Activated gamma-delta T cell treated with anti-CD3 and anti-CD28 coated beads, Interleukin-2, amount 50 U/mL, for 16 hours (primary cell): Measurements from ENCODE around the gene OSBP2.

Source experiments
- DNase-seq: peaks from one replicate; pipeline ENCODE4 v3.0.0-alpha.2; 2020; ENCODE audit warnings: low read depth

The OSBP2 gene

DNA sequence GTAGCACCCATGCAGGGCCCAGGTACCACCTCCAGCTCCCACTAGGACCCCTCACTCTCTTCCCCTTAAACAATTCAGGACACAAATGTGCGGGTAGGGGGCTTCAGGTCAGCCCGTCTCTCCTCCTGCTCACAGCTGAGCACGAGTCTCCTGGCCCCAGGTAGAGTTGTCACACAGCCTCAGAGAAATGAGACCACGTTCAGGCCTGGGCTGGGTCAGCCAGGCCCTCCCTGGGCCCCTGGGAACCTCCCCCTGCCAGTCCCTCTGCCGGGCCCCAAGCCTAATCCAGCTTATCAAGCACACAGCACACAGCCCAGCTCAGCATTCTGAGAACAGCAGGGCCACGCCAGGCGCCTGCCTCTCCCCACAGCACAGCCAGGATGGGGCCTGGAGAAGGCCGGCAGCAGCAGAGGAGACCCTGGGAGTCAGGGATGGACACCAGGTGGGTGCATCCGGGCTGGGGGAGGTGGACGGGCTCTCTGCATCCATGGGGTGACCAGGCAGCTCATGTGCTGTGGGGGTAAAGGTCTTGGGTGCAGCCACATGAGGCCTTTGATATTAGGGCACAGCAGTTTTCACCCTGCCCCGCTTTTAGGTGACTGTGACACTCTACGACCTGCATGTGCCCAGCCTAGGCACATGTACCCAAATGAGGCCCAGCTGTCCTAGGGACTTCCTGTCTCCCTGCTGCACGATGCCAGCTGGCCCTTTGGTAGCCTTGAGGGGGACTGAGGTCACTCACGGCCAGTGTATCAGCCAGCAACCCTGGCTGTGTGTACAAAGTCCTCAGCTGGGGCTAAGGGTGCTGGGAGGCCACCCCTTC, 186.9 kb downstream of the OSBP2 start:
- no peak for DNase-seq

DNA sequence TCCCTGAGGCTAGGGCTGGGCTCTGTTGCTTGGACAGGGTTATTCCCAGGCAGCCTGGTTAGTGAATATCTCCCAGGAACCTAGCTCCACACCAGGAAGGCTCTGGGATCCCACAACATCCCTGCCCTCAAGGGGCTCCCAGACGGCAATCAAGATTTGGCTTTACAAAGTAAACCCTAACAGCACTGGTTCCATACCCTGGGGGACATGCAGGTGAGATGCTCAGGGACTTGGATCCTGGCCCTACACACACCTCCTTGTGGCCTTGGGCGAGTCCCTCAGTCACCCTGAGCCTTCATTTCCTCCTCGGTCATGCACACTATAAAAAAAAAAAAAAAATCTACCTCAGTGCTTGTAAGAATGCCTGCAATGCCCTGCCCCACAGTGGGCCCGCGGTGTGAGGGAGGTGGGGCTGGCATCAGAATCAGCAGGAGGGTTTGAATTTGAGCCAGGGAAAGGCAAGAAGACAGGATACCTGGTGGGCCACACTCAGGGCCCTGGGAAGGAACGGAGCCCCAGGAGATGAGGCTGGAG, 187.6 kb downstream of the OSBP2 start:
- no peak for DNase-seq

DNA sequence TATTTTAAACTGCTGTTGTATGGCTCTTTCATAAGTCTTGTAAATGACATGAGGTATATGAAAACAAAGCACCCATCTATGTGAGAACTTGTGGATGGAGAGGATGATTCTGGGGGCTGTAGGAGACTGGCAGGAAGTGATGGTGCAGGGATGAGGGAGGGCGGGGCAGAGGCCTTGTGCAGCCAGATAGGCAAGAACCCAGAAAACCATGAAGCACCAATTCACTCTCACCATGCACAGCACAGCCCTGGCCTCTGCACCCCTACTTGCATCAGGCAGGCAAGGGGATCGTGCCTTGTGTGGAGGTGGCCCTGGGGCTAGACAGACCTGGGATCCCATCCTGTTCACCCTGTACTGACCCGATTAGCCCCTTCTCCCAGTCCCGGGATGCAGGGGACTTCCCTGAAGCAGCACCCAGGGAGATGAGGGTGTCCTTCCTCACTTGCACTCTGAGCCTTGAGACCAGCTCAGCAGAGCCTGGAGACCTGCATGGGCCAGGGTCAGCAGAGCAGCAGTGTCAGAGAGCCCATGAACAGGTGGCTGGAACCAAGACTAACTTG, 188.4 kb downstream of the OSBP2 start:
- DNase-seq, result no peak

DNA sequence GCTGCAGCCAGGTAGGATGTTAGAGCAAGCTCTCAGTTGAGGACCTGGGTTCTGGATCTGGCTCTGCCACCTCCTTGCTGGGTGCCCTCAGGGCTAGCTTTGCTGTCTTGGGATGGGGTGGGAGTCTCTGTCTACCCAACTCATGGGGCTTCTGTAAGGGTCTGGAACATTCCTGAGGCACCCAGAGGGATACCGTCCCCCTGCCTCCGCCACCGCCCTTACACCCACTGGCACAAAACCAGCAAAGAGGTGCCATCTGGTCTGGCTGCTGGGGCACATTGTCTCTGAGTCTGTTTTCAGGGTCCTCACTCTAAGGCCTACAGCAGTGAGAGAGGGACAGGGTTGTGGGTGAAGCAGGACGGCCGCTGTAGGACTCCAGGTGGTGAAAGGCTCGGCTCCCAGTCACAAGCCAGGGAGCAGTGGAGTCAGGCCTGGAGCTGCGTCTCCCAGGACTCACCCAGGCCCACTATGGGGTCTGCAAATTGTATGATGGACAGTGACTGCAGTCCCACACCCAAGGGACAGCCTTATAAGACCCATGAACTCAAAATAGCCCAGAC, 189.0 kb downstream of the OSBP2 start:
- no peak for DNase-seq

DNA sequence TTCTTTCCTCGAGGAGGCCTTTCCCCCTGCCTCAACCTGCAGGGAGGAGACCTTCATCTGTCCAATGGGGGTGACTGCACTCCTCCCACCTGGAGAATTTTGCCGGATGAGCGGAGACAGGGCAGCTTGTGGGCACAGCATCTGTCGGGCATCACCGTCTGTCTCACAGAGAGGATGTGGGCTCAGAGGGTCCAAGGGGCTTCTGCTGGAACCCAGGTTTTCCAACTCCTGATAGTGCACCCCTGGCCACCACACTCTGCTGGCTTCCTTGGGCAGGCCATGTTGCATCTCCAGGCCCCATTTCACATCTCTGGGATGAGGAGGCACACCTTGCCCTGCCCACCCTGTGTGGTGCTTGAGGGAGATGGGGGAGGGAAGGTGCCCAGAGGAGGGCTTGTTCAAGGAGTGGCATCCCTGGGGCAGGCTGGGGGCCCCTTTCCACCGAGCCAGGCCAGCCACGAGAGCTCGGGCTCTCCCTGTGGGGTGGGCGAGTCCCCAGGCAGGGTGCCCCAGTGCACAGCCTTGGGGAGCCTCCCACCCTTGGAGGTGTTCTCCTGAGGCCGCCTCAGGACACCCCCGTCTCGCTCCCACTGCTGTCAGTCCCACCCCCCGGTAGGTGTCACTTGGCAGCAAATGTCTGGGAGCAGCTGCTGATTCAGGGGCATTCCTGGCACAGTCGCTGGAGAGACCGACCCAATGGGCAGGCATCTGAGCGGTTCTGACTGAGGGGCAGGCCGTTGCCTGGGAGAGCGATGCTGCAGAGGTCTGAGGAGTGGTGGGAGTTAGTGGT, 189.7 kb downstream of the OSBP2 start:
- no peak for DNase-seq

DNA sequence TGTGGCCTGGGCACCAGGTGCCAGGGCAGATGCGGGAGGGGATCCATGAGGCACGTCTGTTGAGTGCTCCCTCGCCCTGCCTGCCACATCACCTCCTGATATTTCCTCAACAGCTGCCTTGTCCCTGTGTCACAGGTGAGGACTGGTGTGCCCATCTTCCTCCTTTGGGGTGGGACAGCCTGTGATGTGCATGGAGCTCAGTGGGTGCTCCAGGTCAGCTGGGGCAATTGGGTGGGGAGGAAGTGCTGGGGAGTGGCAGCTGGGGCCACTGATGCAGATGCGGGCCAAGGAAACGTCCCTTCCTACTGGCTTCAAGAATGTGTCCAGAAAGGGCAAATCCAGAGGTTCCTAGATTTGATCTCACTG, 190.3 kb downstream of the OSBP2 start:
- no peak for DNase-seq

DNA sequence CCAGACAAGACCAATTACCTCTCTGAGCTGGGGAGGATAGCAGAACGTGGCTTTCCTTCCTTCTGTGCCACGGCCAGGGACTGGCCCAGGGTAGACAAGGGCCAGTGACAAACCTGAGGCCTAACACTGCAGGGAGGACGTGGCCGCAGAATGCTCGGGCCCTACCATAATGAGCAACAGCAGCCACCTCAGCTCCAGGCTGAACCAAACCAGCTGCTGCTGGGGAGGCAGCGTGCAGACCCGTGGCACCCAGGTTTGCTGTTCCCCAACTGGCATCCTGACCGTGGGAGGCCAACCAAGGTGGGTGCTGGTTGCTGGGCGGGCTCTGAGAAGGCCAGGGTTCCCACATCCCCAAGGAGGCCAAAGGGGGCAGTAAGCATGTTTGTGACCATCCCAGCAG, 190.9 kb downstream of the OSBP2 start:
- no peak for DNase-seq

DNA sequence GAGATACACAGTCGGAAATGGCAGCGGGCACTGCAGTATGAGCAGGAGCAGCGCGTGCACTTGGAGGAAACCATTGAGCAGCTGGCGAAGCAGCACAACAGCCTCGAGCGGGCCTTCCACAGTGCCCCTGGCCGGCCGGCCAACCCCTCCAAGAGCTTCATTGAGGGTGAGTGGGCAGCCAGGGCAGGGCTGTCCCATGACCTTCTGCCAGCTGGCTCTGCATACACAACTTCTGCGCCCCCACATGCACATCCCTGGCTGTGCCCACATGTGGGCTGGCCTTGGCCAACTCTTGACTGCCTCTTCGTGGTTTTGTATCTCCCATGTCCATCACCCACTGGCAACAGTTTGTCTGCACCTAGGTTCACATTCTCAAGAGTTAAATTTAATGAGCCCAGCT, 192.8 kb downstream of the OSBP2 start:
- no peak for DNase-seq

DNA sequence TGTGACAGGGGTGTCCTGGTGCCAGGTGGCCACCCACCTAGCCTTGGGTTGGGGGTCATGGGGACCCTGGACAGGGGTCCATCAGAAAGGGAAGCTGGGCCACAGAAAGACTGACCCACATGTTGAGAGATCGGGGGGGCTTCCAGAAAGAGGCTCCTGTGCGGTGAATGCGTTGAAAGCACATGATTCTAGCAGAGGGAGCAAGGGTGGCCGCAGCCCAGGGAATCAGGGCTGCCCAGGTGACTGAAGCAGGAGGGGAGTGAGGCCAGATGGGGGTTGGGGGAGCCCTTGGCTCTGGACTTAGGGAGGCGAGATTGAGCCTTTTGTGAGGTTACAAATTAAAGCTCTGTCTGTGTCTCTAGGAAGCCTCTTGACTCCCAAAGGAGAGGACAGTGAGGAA, 193.2 kb downstream of the OSBP2 start:
- DNase-seq, result no peak

DNA sequence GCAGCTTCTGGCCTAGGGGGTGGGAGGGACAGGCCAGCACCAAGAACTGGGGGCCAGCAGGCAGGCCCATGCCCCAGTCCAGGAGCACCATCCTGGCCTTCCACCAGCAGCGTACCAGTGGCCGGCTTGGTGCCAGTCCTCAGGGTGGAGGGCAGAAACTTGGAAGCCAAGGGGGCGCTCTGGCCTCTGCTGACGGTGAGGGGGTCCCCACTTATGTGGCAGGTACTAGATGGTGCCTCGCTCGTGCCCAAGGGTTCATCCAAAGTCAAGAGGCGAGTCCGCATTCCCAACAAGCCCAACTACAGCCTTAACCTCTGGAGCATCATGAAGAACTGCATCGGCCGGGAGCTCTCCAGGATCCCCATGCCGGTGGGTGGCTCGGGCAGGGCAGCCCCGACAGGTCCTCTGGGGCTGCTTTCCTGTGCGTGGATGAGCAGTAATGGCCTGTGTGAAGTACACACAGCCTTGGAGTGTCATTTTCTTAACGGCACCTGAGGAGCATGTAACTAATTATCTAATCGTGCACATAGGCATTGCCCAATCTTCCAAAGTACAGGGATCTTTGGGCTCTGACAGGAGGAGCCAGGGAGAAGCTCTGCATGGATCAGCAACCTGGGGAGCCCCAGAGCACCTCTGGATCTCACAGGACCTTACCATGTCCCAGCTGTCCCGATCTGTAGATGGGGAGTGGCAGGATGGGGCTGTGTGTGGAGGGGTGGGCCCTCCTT, 194.8 kb downstream of the OSBP2 start:
- no peak for DNase-seq

DNA sequence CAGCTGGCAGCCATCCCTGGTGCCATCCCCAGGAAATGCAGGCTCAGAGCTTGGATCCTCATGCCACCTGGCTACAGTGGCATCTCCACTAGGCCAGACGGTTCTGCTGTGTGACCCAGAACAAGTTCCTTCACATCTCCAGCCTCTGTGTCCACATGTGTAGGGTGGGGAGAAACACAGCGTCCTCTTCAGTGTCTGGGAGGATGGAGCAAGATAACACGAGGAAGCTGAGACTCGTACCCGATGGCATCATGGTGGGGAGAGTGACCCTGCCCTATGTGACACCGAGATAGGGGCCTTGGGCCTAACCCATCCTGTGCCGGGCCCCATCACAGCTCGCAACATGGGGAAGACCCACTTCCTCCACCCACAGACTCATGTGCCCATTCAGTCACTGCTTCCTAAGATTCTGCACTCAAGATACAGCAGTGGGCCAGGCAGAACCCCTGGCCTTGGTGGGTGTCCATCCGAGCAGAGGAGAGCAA, 195.4 kb downstream of the OSBP2 start:
- DNase-seq, result no peak

DNA sequence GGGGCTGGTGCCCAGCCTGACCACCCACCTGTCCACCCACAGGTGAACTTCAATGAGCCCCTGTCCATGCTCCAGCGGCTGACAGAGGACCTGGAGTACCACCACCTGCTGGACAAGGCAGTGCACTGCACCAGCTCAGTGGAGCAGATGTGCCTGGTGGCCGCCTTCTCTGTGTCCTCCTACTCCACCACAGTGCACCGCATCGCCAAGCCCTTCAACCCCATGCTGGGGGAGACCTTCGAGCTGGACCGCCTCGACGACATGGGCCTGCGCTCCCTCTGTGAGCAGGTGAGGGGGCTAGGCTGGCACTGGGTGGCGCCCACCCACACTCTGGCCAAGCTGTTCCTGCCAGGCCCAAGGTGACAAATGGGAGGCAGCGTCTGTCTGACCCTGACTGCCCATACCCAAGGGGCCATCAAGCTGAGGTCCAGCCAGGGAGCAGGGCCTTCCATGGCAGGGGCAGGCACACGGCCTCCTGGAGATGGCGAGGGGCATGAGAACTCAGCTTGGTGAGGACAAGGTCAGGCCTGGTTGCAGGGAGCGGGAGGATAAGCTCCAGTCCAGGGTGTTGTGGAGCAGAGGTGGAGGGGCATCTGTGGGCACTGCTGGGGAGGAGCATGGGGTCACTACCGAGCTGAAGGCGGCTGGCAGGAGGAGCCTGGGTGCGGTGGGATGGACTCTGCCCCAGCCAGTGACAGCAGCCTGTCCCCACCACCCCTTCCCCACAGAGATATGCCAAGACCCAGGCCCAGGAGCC, 196.2 kb downstream of the OSBP2 start:
- no peak for DNase-seq

DNA sequence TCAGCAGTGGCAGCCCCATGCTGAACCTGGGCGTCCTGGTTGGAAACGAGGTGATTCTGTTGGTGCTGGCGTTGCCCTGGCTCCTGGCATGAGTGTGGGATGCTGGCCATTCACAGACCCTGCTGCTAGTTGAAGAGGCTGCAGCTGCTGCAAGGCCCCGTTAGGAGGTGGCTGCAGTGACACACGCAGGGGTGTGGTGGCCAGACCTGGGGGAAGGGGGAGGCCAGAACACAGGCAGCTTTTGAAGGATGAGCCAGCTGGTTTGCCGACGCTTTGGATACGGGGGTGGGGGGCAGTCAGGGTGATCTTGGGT, 196.7 kb downstream of the OSBP2 start:
- DNase-seq, result no peak

DNA sequence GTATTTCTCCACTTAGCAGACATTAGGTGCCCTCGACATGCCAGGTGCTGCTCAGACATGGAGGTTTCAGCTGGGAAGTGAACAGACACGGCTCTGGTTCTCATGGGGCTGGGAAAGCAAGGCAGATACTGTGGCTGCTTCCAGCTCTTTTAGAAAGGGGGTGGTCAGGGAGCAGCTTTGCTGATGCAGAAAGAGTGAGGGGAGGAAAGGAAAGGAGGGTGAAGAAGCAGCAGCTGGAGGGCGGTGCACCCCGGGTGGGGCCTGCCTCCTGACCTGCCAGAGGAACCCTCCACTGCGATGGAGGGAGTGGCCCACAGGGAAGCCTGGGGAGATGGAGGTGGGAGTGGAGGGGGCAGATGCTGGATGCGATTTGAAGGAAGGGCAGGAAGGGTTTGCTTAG, 197.1 kb downstream of the OSBP2 start:
- no peak for DNase-seq

DNA sequence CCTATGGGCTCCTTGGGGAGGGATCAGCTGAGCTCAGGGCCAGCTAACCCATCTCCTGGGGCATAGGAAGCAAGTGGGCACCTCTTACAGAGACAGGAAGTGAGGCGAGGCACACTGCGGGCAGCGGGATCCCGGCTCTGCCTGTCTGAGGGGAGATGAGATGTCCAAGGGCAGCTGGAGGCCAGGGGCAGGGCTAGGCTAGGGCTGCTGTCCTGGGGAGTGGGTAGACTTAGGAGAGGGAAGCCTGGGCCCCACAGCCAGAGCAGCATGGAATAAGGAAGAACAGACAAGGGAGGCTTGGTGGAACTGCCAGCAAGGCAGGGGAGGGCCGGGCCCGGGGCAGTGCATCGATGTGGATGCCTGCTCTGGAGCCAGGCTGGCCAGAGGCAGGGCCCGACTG, 197.6 kb downstream of the OSBP2 start:
- DNase-seq, result no peak

DNA sequence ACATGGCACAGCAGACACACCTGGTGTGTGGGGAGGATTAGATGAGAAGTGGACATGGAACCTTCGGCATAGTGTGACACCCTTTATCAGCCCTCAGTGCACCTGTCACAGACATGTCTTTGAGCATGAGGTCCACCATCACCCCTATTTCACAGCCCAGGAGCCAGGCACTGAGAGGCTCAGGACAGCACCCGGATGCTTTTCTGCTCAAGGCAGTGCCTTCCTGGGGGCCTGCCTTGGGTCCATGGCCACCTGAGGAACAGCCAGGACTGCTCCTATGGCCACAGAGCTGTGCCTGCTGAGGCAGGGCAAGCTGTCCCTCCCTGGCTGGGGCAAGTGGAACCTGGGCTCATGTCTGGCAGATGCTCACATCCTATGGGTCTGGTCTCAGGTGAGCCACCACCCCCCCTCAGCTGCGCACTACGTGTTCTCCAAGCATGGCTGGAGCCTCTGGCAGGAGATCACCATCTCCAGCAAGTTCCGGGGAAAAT, 198.1 kb downstream of the OSBP2 start:
- DNase-seq, result no peak

DNA sequence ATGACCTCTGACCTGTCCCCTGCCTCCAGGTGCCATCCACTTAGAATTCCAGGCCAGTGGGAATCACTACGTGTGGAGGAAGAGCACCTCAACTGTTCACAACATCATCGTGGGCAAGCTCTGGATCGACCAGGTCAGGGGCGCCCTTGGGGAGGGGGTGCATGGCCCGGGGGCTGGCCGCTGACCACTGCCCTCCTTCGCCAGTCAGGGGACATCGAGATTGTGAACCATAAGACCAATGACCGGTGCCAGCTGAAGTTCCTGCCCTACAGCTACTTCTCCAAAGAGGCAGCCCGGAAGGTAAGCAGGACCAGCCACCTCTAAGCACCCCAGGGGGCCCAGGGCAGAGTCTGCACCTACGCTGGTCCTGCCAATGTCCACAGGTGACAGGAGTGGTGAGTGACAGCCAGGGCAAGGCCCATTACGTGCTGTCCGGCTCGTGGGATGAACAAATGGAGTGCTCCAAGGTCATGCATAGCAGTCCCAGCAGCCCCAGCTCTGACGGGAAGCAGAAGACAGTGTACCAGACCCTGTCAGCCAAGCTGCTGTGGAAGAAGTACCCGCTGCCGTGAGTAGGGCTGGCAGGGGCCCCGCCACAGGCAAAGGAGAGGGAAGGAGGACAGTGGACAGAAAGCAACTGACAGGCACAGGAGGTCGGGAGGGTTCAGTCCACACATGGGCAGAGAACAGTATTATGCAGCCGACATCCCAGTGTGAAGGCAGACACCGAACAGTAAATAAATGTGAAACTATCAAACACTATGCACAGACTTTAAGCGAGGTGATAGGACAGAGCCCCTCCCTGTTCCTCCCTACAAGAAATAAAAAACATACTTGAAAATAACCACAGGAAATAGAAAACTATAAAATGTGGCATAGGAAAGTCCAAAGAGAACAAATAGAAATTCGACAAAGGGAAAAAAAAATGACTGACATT, 199.0 kb downstream of the OSBP2 start:
- DNase-seq, result no peak

DNA sequence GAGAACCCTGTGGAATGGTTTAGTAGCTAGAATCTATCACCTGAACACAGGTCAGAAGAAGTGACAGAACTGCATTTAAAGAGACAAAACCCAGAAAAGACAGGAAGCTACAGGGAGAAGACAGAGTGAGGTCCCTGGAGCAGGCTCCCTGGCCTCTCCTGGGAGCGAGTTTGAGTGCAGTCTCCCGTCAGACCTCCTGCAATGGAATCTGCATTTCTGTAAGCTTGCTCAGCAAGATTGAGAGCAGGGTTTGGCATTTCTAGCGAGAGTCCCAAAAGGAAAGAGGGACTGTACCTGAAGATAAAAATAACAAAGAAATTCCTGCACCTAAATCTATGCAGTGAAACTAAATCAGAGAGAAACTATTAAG, 199.7 kb downstream of the OSBP2 start:
- no peak for DNase-seq

DNA sequence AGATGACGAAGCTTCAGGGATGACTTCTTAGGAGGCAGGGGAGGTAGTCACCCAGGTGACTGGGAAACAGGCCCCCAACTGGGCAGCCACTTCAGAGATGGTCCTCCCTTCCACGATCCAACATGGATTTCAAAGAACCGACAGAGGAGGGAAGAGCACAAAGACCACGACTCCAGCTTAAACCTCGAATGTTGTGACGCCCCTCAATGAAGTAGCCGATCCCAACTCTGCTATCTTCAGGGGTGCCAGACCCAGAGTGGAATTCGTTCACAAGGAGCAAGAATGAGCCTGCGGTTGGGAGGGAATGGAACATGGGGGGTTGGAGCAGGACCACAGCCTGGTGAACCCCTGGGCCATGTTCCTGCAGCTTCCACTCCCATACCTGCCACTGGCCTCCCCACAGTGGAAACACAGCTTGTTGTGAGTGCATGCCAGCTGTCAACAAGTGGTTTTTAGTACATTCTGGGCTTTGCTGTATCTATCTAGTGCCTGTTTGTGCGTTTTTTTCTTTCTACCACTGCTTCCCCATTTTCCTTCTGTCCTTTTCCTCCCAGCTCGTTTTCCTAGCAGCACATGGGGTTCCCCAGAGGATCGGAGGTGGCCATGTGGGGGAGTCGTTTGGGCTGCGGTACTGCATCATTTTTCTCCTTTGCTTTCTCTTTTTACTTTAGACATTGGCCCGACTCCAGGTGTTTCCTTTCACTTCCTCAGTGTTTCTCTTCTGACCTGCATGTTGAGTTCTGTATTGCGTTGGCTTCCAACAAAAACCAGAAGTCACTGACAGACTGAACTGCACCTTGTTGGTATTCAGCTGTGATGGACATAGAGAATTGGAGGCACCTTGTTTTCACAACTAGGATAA, 208.1 kb downstream of the OSBP2 start:
- DNase-seq, result no peak
